Subcutaneous abdominal adipose tissue (tissue), 5 donors: Measurements from ENCODE around the gene THAP4.
"Not testable (repeated sequence)": the region's sequence is repeated elsewhere in the genome, so short reads cannot be mapped to it uniquely, and the experiment has no call there.

Experiments
- H3K27ac ChIP-seq: one replicate; pipeline ENCODE4 v1.7.0; 2013; ENCODE audit warnings: low read depth, mild to moderate bottlenecking, inconsistent platforms, low read length, moderate library complexity
- H3K27me3 ChIP-seq, 5 donors: one replicate each; pipeline ENCODE4 v1.7.0; 2013; ENCODE audit warnings: low read length in 5 of 5, inconsistent platforms in 1 of 5; ENCODE audit not compliant: control insufficient read depth in 5 of 5, insufficient read depth in 4 of 5
- H3K36me3 ChIP-seq, 5 donors: one replicate each; pipeline ENCODE4 v1.7.0; 2013; ENCODE audit warnings: low read length in 5 of 5; ENCODE audit not compliant: control insufficient read depth in 5 of 5, insufficient read depth in 5 of 5
- H3K4me1 ChIP-seq, 5 donors: one replicate each; pipeline ENCODE4 v1.7.0; 2013; ENCODE audit warnings: low read length in 5 of 5, mild to moderate bottlenecking in 3 of 5, moderate library complexity in 1 of 5; ENCODE audit not compliant: control insufficient read depth in 5 of 5, insufficient read depth in 5 of 5
- H3K4me3 ChIP-seq, 5 donors: one replicate each; pipeline ENCODE4 v1.7.0; 2013; ENCODE audit warnings: low read length in 5 of 5, low read depth in 1 of 5
- H3K9ac ChIP-seq, 5 donors: one replicate each; pipeline ENCODE4 v1.7.0; 2013; ENCODE audit warnings: low read length in 5 of 5, mild to moderate bottlenecking in 4 of 5, moderate library complexity in 3 of 5
- H3K9me3 ChIP-seq, 5 donors: one replicate each; pipeline ENCODE4 v1.7.0; 2013; ENCODE audit warnings: low read length in 5 of 5; ENCODE audit not compliant: control insufficient read depth in 5 of 5
- donor health status: healthy.
- donor health status: healthy.
- donor health status: healthy.
- donor health status: healthy.
- donor health status: healthy.

Gene THAP4

GRCh38 chr2:241575624-241576292 is 61.2 kb downstream of the THAP4 start:
- Histone ChIP-seq H3K4me1 (peaks cover 9 to 25% (median 14%) of the 10 kb centered on the region in 5 donors), H3K9me3 (no peaks in the 10 kb centered on the region), H3K27me3 (no peaks in the 10 kb centered on the region), H3K36me3 (peaks cover 0 to 31% (median 25%) of the 10 kb centered on the region in 5 donors), H3K27ac (no peak overlapping the region), H3K9ac (no peak overlapping the region), H3K4me3 (no peak overlapping the region)

GRCh38 chr2:241574911-241575623 is 61.9 kb downstream of the THAP4 start:
- H3K27ac ChIP-seq = no peak overlapping the region
- H3K27me3 ChIP-seq = no peaks in the 10 kb centered on the region

GRCh38 chr2:241573741-241574140 is 63.2 kb downstream of the THAP4 start:
- Histone ChIP-seq H3K36me3 (peaks cover 0 to 43% (median 34%) of the 10 kb centered on the region in 5 donors), H3K9ac (no peak overlapping the region), H3K4me3 (no peak overlapping the region), H3K27me3 (no peaks in the 10 kb centered on the region), H3K4me1 (peaks cover 9 to 31% (median 16%) of the 10 kb centered on the region in 5 donors), H3K9me3 (no peaks in the 10 kb centered on the region), H3K27ac (no peak overlapping the region)

More at GRCh38 chr2:241574911-241575623, 61.9 kb downstream of the THAP4 start:
- Histone ChIP-seq H3K36me3 (peaks cover 0 to 31% (median 25%) of the 10 kb centered on the region in 5 donors), H3K4me3 (no peak overlapping the region), H3K9ac (no peak overlapping the region), H3K4me1 (peaks cover 9 to 25% (median 14%) of the 10 kb centered on the region in 5 donors), H3K9me3 (no peaks in the 10 kb centered on the region)

- Histone ChIP-seq H3K4me1 (peaks cover 9 to 25% (median 16%) of the 10 kb centered on the region in 5 donors), H3K36me3 (peaks cover 0 to 46% (median 36%) of the 10 kb centered on the region in 5 donors)
- not testable (repeated sequence) for H3K9ac ChIP-seq, H3K27ac ChIP-seq, H3K27me3 ChIP-seq, H3K9me3 ChIP-seq, H3K4me3 ChIP-seq
Observed at GRCh38 chr2:241572915-241573651, 63.9 kb downstream of the THAP4 start.

GRCh38 chr2:241571821-241572620 is 64.9 kb downstream of the THAP4 start:
- Histone ChIP-seq H3K27ac (no peak overlapping the region), H3K27me3 (no peaks in the 10 kb centered on the region), H3K9me3 (no peaks in the 10 kb centered on the region), H3K4me3 (no peak overlapping the region), H3K36me3 (peaks cover 0 to 49% (median 43%) of the 10 kb centered on the region in 5 donors), H3K4me1 (peaks cover 4 to 18% (median 9%) of the 10 kb centered on the region in 5 donors), H3K9ac (no peak overlapping the region)

GRCh38 chr2:241570961-241571581 is 65.9 kb downstream of the THAP4 start:
- no peak overlapping the region for H3K27ac ChIP-seq
- no peaks in the 10 kb centered on the region for H3K27me3 ChIP-seq
- H3K4me3 ChIP-seq = no peak overlapping the region

GRCh38 chr2:241569831-241570281 is 67.1 kb downstream of the THAP4 start:
- H3K36me3 ChIP-seq = peaks cover 0 to 52% (median 44%) of the 10 kb centered on the region in 5 donors
- peaks cover under 1 to 22% (median 10%) of the 10 kb centered on the region in 5 donors for H3K4me1 ChIP-seq
- no peaks in the 10 kb centered on the region for H3K27me3 ChIP-seq
- H3K4me3 ChIP-seq = no peak overlapping the region
- H3K9me3 ChIP-seq = no peaks in the 10 kb centered on the region
- no peak overlapping the region for H3K27ac ChIP-seq
- no peak overlapping the region for H3K9ac ChIP-seq

More at GRCh38 chr2:241570961-241571581, 65.9 kb downstream of the THAP4 start:
- Histone ChIP-seq H3K36me3 (peaks cover 0 to 49% (median 48%) of the 10 kb centered on the region in 5 donors), H3K4me1 (peaks cover 4 to 18% (median 9%) of the 10 kb centered on the region in 5 donors), H3K9ac (no peak overlapping the region), H3K9me3 (no peaks in the 10 kb centered on the region)

GRCh38 chr2:241568726-241569125 is 68.2 kb downstream of the THAP4 start:
- Histone ChIP-seq H3K4me1 (peaks cover 0 to 33% (median 21%) of the 10 kb centered on the region in 5 donors), H3K9me3 (no peaks in the 10 kb centered on the region), H3K4me3 (no peak overlapping the region), H3K27ac (no peak overlapping the region), H3K36me3 (peaks cover 0 to 50% (median 40%) of the 10 kb centered on the region in 5 donors), H3K27me3 (no peaks in the 10 kb centered on the region), H3K9ac (no peak overlapping the region)

- no peak overlapping the region for H3K27ac ChIP-seq
- H3K4me3 ChIP-seq = no peak overlapping the region
- H3K4me1 ChIP-seq = peaks cover 3 to 43% (median 30%) of the 10 kb centered on the region in 5 donors
Observed at GRCh38 chr2:241567776-241568175, 69.2 kb downstream of the THAP4 start.

More at GRCh38 chr2:241567776-241568175, 69.2 kb downstream of the THAP4 start:
- peaks cover 0 to 51% (median 44%) of the 10 kb centered on the region in 5 donors for H3K36me3 ChIP-seq
- no peaks in the 10 kb centered on the region for H3K27me3 ChIP-seq
- no peaks in the 10 kb centered on the region for H3K9me3 ChIP-seq
- H3K9ac ChIP-seq = no peak overlapping the region
